ENCODE data around the gene SLC38A7.
"Not testable (repeated sequence)": the region's sequence is repeated elsewhere in the genome, so short reads cannot be mapped to it uniquely, and the experiment has no call there.

SLC38A7 gene

GRCh38 chr16:58709333-58709732, 24.8 kb upstream of the SLC38A7 start:
- DNase-seq (ENCODE audit: low read depth): no peak
- TF ChIP-seq MAX (IDR thresholded peaks at IDR 0.05; ENCODE audit: low read depth, low read length) (no peak), POLR2A (IDR thresholded peaks at IDR 0.05; ENCODE audit: extremely low read depth, insufficient read length) (no peak), MYC (IDR thresholded peaks at IDR 0.05; ENCODE audit: low read depth, low read length) (no peak), CTCF (IDR thresholded peaks at IDR 0.05; ENCODE audit: low read depth, low read length) (no peak)
- H3K4me3 ChIP-seq (ENCODE audit: low read depth, low read length): no peak overlapping the region

- TF ChIP-seq CTCF (IDR thresholded peaks at IDR 0.05; ENCODE audit: low read depth, low read length) (no peak), POLR2A (IDR thresholded peaks at IDR 0.05; ENCODE audit: extremely low read depth, insufficient read length) (no peak), MYC (IDR thresholded peaks at IDR 0.05; ENCODE audit: low read depth, low read length) (peak; percentile 41; the same call in 1 of the 2 replicates), MAX (IDR thresholded peaks at IDR 0.05; ENCODE audit: low read depth, low read length) (peak; percentile 30; the same call in 1 of the 2 replicates)
- H3K4me3 ChIP-seq (ENCODE audit: low read depth, low read length): no peak overlapping the region
- no peak for DNase-seq (ENCODE audit: low read depth)
These were observed 14.6 kb upstream of the SLC38A7 start for GRCh38 chr16:58699151-58699550.

- TF ChIP-seq MYC (IDR thresholded peaks at IDR 0.05; ENCODE audit: low read depth, low read length): no peak
- no peak for TF ChIP-seq POLR2A (IDR thresholded peaks at IDR 0.05; ENCODE audit: extremely low read depth, insufficient read length)
- no peak for TF ChIP-seq MAX (IDR thresholded peaks at IDR 0.05; ENCODE audit: low read depth, low read length)
- no peak for TF ChIP-seq CTCF (IDR thresholded peaks at IDR 0.05; ENCODE audit: low read depth, low read length)
- no peak for DNase-seq (ENCODE audit: low read depth)
- H3K4me3 ChIP-seq (ENCODE audit: low read depth, low read length): no peak overlapping the region
These were observed 10.8 kb upstream of the SLC38A7 start for GRCh38 chr16:58695368-58695767.

- no peak for DNase-seq (ENCODE audit: low read depth)
- TF ChIP-seq MYC (IDR thresholded peaks at IDR 0.05; ENCODE audit: low read depth, low read length): no peak
- TF ChIP-seq MAX (IDR thresholded peaks at IDR 0.05; ENCODE audit: low read depth, low read length): no peak
- no peak for TF ChIP-seq POLR2A (IDR thresholded peaks at IDR 0.05; ENCODE audit: extremely low read depth, insufficient read length)
- no peak for TF ChIP-seq CTCF (IDR thresholded peaks at IDR 0.05; ENCODE audit: low read depth, low read length)
- H3K4me3 ChIP-seq (ENCODE audit: low read depth, low read length): no peak overlapping the region
These were observed 7.9 kb upstream of the SLC38A7 start for GRCh38 chr16:58692450-58692849.

- H3K4me3 ChIP-seq (ENCODE audit: low read depth, low read length); DNase-seq (ENCODE audit: low read depth): not testable (repeated sequence)
These were observed 2.6 kb upstream of the SLC38A7 start for GRCh38 chr16:58686985-58687706.

GRCh38 chr16:58685084-58685449, 497 bp upstream of the SLC38A7 start:
- DNase-seq (ENCODE audit: low read depth): no peak
- no peak for TF ChIP-seq POLR2A (IDR thresholded peaks at IDR 0.05; ENCODE audit: extremely low read depth, insufficient read length)
- TF ChIP-seq CTCF (IDR thresholded peaks at IDR 0.05; ENCODE audit: low read depth, low read length): no peak
- H3K4me3 ChIP-seq (ENCODE audit: low read depth, low read length): no peak overlapping the region
